HepG2 (cell line): ENCODE results near the gene IFNL2. TPM values are rescaled to one million over a fixed set of nuclear protein-coding genes. Genes with fewer than 3 reads are reported as not detected.

Experiments used
- ATAC-seq: fragments of 200-7000 bp; cut with Tn5 transposase; 3 replicates; pipeline ENCODE4 v1.9.1; 2020; ENCODE audit warnings: mild to moderate bottlenecking, moderate library complexity
- BruUV-seq: library from RNA; stranded (reverse); fragments of 400-500 nt; replicated peaks from 2 replicates; lab custom pipeline; 2021; lab: Mats Ljungman, UMichigan
- CTCF ChIA-PET: fragments of 300-600 bp; formaldehyde crosslinking; extraction: SDS; loops from one replicate; lab custom pipeline; 2021; ENCODE audit warnings: low total read pairs, inconsistent platforms, low intra/inter-chr PET ratio; lab: Yijun Ruan, JAX
- POLR2A ChIA-PET: fragments of 350-600 bp; sonication (Branson Sonifier 250); formaldehyde crosslinking; loops from one replicate; lab custom pipeline; 2020; ENCODE audit warnings: antibody characterized with exemption, inconsistent platforms; lab: Yijun Ruan, JAX
- DNase-seq: peaks from one replicate; pipeline ENCODE4 v3.0.0-alpha.2; 2015; ENCODE audit warnings: low spot score
- FAIRE-seq: peaks from 3 replicates; lab custom pipeline; 2011; peaks lifted over from hg19 to GRCh38; lab: Jason Lieb, UNC
- H2AFZ ChIP-seq: one replicate; pipeline ENCODE4 v1.6.1; 2011; ENCODE audit warnings: low read length, inconsistent platforms
- H3K27ac ChIP-seq: fragments of 300-600 bp; 3 replicates; pipeline ENCODE4 v1.8.0; 2011; ENCODE audit warnings: mixed run types, mild to moderate bottlenecking, mixed read lengths, low read length, inconsistent platforms; ENCODE audit not compliant: insufficient read depth; ENCODE audit errors: extremely low read length
- H3K27me3 ChIP-seq, 2 experiments: fragments of 200-600 bp in 1 of 2; 2 replicates in 1 of 2; 3 replicates in 1 of 2; pipeline versions ENCODE4 v1.6.0 to v1.8.0; 2011; ENCODE audit warnings: low read length in 2 of 2, mild to moderate bottlenecking in 2 of 2, moderate library complexity in 2 of 2, inconsistent platforms in 1 of 2; ENCODE audit not compliant: insufficient read depth in 2 of 2, control insufficient read depth in 1 of 2
- H3K36me3 ChIP-seq, 2 experiments: fragments of 200-600 bp in 1 of 2; replicated peaks in 1 of 2; 2 replicates in 1 of 2; 3 replicates in 1 of 2; pipeline versions ENCODE4 v1.5.1 to v1.8.0; 2011; ENCODE audit warnings: low read length in 2 of 2, inconsistent platforms in 1 of 2; ENCODE audit not compliant: insufficient read depth in 2 of 2, control insufficient read depth in 1 of 2
- H3K4me1 ChIP-seq: 2 replicates; pipeline ENCODE4 v1.5.1; 2012; ENCODE audit warnings: low read length, inconsistent platforms; ENCODE audit not compliant: insufficient read depth
- H3K4me2 ChIP-seq: 2 replicates; pipeline ENCODE4 v1.6.0; 2011; ENCODE audit warnings: low read depth, low read length, inconsistent platforms
- H3K4me3 ChIP-seq, 3 experiments: fragments of 200-600 bp in 1 of 3; sonication (generic), shearing (Covaris generic) in 1 of 3; replicated peaks in 1 of 3; 2 replicates each; pipeline ENCODE4 v1.5.1; 2011 to 2016; ENCODE audit warnings: low read length in 3 of 3, inconsistent platforms in 2 of 3, low read depth in 2 of 3, mild to moderate bottlenecking in 2 of 3, control low read depth in 1 of 3, mixed read lengths in 1 of 3; ENCODE audit not compliant: insufficient read depth in 1 of 3
- H3K79me2 ChIP-seq: one replicate; pipeline ENCODE4 v1.6.1; 2011; ENCODE audit warnings: low read length, inconsistent platforms; ENCODE audit not compliant: insufficient read depth
- H3K9ac ChIP-seq: 2 replicates; pipeline ENCODE4 v1.6.0; 2011; ENCODE audit warnings: mild to moderate bottlenecking, low read depth, low read length, inconsistent platforms; ENCODE audit not compliant: insufficient read depth
- H3K9me3 ChIP-seq: 2 replicates; pipeline ENCODE4 v1.5.1; 2012; ENCODE audit warnings: mild to moderate bottlenecking, low read length
- H4K20me1 ChIP-seq: 2 replicates; pipeline ENCODE4 v1.6.0; 2011; ENCODE audit warnings: inconsistent platforms, mild to moderate bottlenecking, low read length, moderate library complexity; ENCODE audit not compliant: insufficient read depth
- CC2D1A ChIP-seq: sonication (generic); formaldehyde crosslinking; IDR thresholded peaks from 2 replicates; pipeline ENCODE4 v1.8.1; 2023; ENCODE audit warnings: mild to moderate bottlenecking, missing genetic modification reagents
- YEATS4 ChIP-seq: sonication (generic); formaldehyde crosslinking; IDR thresholded peaks from 2 replicates; pipeline ENCODE4 v1.4.0; 2020; ENCODE audit warnings: missing genetic modification reagents, borderline replicate concordance
- WGBS: methylation state at CpG from one replicate; pipeline ENCODE4 v1.1.6; 2017; ENCODE audit warnings: low lambda C conversion rate; 5-methylcytosine and 5-hydroxymethylcytosine counted together
- in situ Hi-C: cut with HindIII; loops from 2 replicates; pipeline ENCODE4 v1.10.0; 2017; ENCODE audit warnings: low pct_unique_long_range_greater_than_20kb; ENCODE audit not compliant: extremely low pct_ligation_motif_present
- intact Hi-C: fragments of 100-400 bp; cut with micrococcal nuclease; formaldehyde crosslinking; loops from one replicate; pipeline ENCODE4 v1.10.0; 2022; ENCODE audit not compliant: unreplicated experiment
- polyA plus RNA-seq, 8 experiments: library from polyadenylated mRNA; depleted of rRNA in 3 of 8; stranded (reverse) in 7 of 8; unstranded in 1 of 8; fragments of >200 nt; fragmentation: Illumina TruSeq in 4 of 8; extraction: Trizol in 4 of 8; gene quantifications; 2 replicates each; pipeline versions ENCODE4 v1.2.1 to v1.2.3, GENCODE V29; 2011 to 2016; ENCODE audit warnings: low read depth in 4 of 8, missing spikeins in 1 of 8, mixed read lengths in 1 of 8; ENCODE audit not compliant: insufficient read depth in 1 of 8
- total RNA-seq, 5 experiments: library from RNA; depleted of rRNA; stranded (reverse); fragments of >200 nt; fragmentation: Illumina TruSeq; extraction: Trizol; gene quantifications; 2 replicates each; pipeline ENCODE4 v1.2.3, GENCODE V29; 2016; ENCODE audit warnings: low read depth in 1 of 5
- TF ChIP-seq, protein P1 (sequence below): IDR thresholded peaks from 2 replicates; pipeline ENCODE4 v1.6.1; 2012; ENCODE audit warnings: low read length, improper control_type of control experiment

The IFNL2 gene
- total and polyA plus RNA-seq, 2 of the 13 experiments (the other 11 are each of a cell fraction or from before 2014, with no cell fraction given) = not detected

DNA sequence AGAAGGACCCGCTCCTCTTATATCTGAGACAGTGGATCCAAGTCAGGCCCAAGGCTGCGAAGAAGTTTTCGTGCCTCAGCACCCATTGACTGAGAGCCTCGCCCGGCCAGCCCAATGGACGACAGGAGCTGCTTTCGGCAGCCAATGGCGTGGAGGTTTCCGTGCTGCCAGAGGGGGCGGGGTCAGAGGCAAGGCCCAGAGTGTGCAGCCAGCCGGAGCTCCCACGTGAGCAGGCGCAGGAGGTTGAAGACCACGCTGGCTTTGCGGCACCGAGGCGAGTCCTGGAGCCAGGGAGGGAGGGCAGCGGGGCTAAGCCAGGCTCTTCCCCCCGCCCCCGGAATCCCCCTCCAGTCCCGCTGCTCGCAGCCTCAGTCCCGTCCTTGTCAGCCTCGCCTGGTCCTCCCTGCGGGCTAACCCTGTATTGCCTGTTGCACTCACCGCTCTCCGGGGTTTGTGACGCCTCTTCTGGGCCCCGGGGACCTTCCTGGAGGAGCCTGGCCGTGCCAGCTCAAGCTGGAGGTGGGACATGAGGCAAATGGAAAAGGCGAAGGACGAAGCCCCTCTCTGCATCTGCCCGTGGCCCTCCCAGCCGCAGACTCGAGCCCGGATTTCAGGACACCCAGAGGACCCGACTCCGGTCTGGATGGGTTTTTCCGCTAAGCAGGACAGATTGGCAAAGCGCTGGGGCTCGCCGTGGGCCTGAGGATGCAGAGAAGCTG lies 21.1 kb upstream of the IFNL2 start (continued):
- no peak for TF ChIP-seq YEATS4
- TF ChIP-seq, all 625 proteins: peak for 0

DNA sequence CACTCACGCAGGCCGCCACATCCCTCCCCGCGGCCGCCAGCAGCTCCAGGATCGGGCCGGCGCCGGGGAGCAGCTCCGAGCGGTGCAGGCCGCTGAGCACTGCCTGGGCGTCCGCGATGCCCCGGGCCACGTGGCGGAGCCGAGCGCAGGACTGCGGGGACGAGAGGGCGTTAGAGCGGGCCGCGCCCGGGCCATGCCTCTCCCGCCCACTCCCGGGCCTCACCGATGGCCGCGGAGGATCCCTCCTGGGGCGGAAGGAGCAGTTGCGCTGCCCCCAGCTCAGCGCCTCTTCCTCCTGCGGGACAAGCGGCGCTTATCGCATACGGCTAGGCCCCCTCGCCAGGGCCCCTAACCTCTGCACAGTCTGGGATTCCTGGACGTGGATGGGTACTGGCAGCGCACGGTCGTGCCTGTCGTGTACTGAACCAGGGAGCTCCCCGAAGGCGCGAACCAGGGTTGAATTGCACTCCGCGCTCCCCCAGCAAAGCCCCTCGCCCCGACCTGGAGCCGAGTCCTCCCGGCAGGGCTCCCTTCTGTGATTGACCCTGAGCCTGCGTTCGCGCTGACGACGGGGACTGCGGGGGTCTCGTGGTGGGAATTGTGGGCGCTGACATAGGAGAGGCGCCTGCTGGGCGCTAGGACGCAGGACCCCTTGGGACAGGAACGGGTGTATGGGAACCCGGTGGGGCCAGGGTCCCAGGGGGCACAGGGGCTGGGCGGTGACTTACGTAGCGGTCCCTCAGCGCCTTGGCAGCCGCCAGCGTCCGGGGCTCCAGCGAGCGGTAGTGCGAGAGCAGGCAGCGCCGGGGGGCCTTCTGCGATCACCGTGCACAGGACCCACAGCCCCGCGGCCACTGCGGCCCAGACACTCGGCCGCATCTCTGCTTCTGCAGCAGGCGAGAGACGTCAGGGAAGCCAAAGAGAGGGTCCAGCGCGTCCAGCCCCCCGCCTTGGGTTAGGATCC lies 20.2 kb upstream of the IFNL2 start:
- no peaks in the 10 kb centered on the region for H4K20me1 ChIP-seq
- H3K79me2 ChIP-seq = no peaks in the 10 kb centered on the region
- no peak for ATAC-seq
- H2AFZ ChIP-seq = no peak overlapping the region
- in situ Hi-C loops = no loop called here
- no TSS peak for BruUV-seq
- intact Hi-C loops = no loop called here
- H3K4me1 ChIP-seq = no peaks in the 10 kb centered on the region
- ChIA-PET CTCF (no interaction called here), POLR2A (no interaction called here)
- no peak overlapping the region for H3K4me2 ChIP-seq
- no peak overlapping the region for H3K9ac ChIP-seq
- no peak overlapping the region for H3K27ac ChIP-seq
- 80% methylated on average over 53 of the region's 92 CpGs for WGBS
- TF ChIP-seq, protein P1, sequence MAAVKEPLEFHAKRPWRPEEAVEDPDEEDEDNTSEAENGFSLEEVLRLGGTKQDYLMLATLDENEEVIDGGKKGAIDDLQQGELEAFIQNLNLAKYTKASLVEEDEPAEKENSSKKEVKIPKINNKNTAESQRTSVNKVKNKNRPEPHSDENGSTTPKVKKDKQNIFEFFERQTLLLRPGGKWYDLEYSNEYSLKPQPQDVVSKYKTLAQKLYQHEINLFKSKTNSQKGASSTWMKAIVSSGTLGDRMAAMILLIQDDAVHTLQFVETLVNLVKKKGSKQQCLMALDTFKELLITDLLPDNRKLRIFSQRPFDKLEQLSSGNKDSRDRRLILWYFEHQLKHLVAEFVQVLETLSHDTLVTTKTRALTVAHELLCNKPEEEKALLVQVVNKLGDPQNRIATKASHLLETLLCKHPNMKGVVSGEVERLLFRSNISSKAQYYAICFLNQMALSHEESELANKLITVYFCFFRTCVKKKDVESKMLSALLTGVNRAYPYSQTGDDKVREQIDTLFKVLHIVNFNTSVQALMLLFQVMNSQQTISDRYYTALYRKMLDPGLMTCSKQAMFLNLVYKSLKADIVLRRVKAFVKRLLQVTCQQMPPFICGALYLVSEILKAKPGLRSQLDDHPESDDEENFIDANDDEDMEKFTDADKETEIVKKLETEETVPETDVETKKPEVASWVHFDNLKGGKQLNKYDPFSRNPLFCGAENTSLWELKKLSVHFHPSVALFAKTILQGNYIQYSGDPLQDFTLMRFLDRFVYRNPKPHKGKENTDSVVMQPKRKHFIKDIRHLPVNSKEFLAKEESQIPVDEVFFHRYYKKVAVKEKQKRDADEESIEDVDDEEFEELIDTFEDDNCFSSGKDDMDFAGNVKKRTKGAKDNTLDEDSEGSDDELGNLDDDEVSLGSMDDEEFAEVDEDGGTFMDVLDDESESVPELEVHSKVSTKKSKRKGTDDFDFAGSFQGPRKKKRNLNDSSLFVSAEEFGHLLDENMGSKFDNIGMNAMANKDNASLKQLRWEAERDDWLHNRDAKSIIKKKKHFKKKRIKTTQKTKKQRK = no peak
- TF ChIP-seq CC2D1A = no peak
- no peak for DNase-seq
- no peak overlapping the region for H3K4me3 ChIP-seq
- H3K9me3 ChIP-seq = no peaks in the 10 kb centered on the region
- H3K36me3 ChIP-seq = no peaks in the 10 kb centered on the region
- no peaks in the 10 kb centered on the region; a peak in 1 of 5 replicates for H3K27me3 ChIP-seq
- FAIRE-seq = no peak
